Measurements from ENCODE around the gene AVL9.

- TF ChIP-seq CTCF (IDR thresholded peaks at IDR 0.05) (no peak), POLR2A (IDR thresholded peaks at IDR 0.05) (no peak)
Measured at GRCh38 chr7:32496052-32496813, 944 bp downstream of the AVL9 start.
